Measurements from ENCODE around the gene ZNF17.

ZNF17 gene

DNA sequence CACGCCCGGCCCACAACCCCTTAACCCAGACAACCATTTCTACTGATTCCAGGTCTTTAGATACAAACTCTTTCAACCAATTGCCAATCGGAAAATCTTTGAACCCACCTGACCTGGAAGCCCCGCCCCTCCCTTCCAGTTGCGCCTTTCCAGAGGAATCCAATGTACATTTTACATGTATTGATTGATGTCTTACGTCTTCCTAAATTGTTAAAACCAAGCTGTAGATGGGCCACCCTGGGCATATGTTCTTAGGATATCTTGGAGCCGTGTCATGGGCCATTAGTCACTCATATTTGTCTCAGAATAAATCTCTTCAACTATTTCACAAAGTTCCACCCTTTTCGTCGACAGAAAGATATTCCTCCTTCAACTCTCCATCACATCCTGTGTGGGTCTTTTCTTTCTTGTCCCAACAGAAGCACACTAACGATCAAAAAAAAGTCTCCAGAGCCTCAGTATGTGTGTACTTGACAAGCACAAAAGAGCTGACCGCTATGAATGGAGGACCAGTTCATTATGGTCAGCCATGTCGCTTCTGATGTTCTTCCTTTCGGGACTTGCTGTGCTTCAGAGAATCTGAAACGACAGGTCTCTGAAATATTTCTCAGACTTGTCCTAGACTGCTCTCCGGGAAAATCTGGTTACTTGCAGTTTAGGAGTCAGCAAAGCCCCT is 23.6 kb downstream of the ZNF17 start:
- no peak for DNase-seq

DNA sequence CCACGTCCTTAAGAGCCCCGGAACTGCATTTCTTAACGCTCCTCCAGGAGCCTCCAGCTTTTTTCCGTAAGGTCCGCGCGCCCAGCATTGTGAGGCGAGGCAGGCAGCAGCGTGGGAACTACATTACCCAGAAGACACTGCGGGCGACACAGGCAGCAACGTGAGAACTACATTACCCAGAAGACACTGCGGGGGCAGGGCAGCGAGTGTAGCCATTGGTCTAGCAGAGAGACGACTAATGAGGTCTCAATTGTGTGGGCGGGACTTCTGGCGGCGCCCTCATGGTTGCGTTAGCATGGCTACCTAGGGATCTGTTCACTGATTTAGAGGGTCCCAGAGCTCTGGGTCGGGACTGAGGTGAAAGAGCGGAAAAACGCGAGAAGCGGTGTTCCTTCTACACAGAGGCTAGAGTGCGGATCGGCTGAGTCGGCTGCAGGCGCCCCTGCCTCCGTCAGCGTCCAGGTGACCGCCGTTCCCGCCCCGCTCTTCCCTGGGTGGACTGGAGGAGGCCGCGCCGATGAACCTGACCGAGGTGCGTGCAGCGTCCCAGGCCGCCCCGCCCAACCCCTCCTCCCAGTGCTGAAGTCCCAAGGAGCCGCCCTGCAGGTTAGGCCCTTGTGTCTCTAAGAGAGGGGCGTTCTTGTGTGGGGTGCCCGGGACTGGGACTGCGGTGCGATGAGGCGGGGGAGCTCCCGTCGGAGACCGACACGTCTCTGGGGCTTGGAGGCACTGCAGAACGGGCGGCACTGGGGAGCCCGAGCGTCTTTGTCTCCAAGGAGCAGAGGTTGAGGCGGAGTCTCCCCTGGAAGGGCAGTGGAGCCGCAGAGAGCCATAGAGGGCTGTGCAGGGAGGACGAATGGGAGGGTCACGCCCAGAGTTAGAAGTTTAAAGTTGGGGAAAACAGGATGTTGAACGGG is 24.4 kb downstream of the ZNF17 start, which contains the start of gene ZNF749:
Gene ZNF749 (plus strand): TSS at position 264 of the 917 bp plus-strand sequence. CDS start 254 bp downstream, at position 518.
- peak; percentile 96 for DNase-seq

DNA sequence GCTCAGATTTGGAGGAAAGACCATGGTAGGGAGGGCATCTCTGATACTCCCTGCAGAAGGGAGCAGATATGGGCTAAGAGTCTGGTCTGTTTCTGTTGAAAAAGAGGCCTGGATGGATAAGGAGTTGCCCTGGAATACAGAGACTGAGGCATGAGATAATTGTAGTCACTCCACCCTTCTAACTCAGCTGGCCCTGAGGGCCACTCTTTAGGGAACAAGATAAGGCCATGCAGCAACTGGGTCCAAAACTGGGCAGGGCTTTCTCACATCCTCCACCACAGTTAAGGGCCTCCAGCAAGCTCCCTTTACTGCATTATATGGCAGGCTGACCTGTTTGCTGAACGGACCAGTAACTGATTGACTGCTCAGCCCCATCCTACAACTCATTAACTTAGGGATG is 25.5 kb downstream of the ZNF17 start:
- no peak for DNase-seq

DNA sequence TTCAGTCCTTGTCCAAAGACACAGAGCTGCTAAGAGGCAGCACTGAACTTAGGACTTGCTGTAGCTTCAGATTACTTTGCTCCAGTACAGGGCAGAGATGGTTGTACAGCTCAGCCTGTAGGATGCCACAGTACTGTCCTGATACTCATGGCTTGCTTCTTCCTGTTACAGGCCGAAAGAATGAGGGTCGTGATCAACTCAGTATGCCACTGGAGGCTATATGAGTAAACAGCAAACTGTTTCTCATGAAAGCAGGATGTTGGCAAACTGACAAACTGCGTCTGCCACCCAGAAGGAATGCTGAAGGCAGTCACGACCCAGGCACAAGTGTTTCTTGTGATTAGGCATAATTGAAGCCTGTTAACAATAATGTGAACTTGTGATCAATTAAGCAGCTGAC is 27.0 kb downstream of the ZNF17 start:
- DNase-seq, result no peak

DNA sequence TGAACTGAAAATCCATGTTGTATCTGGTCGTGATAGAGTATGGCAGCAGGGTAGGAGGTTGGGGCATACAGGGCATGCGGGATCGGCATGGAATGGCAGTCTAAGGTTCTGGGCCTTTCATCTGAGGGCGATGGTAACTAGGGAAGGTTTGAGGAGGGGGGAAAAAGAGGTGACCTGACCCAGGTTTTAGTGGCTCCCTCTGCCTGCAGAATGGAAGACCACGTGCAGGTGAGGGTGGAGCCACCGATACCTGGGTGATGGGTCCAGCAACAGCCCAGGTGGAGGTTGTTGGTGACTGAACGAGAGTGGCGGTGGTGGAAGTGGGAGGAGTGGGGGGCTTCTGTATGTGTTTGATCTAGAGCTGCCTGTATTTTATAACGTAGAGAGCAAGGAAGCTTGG is 28.0 kb downstream of the ZNF17 start:
- DNase-seq, result no peak

DNA sequence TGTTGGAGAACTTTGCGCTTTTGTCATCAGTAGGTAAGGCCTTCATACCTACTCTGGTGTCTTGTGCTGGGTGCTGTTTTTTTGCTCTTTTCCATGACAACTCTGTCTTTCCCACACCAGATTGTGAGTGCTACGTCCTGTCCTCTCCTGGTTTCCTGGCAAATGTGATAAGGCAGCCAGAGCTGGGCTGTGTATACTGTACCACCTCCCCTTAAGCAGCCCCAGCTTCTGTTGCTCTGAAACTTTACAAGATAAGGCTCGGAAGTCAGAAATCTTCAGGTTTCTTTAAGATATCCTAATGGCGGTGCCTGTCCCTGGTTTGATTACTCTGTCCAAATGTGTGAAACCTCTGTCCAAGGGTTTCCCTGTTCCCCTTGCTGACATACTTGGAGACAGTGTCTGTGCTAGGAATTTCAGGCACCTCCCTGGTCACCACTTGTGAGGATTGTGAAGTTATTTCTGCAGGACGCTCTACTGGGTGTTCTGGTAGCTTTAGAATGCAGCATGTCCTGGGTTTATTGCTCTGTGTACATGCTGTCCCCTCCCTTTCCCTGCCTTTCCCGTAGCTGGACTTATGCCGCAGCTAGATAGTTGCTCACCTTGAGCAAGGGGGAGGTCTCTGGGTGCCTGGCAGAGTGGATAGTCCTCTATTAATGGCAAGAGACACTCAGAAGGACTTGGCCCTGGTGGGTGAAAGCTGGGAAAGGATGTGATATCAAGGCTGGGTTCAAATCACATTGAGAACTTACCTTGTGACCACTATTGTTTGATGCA is 31.2 kb downstream of the ZNF17 start:
- DNase-seq, result no peak

DNA sequence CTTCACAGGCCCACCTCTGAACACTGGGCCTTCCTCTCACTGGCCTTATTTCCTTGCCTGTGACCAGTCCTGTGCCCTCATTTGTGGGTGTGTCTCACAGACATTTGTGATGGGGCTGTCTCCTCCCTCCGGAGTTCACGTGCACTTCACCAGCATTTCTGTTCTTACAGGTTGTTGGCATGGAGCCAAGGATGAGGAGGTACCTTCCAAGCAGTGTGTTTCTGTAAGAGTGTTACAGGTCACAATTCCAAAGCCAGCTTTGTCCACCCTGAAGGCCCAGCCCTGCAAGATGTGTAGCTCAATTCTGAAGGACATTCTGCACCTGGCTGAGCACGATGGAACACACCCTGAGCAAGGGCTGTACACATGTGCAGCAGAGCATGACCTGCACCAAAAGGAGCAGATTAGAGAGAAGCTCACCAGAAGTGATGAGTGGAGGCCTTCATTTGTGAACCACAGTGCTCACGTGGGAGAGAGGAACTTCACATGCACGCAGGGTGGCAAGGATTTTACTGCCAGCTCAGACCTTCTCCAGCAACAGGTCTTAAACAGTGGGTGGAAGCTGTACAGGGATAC is 32.2 kb downstream of the ZNF17 start:
- no peak for DNase-seq

DNA sequence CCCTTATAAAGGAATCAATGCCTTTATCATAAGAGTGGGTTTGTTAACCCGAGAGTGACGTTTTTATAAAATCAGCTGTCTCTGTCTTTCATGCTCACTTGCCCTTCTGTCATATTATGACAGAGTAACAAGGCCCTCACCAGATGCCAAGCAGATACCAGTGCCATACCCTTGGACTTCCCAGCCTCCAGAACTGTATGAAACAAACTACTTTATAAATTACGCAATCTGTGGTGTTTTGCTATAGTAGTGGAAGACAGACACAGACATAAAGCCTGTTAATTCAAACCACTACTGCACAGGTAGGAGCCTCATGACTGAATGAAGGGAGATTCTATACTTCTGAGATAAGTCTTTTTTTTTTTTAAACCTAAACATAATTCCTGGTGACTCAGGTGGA is 41.3 kb downstream of the ZNF17 start:
- no peak for DNase-seq

DNA sequence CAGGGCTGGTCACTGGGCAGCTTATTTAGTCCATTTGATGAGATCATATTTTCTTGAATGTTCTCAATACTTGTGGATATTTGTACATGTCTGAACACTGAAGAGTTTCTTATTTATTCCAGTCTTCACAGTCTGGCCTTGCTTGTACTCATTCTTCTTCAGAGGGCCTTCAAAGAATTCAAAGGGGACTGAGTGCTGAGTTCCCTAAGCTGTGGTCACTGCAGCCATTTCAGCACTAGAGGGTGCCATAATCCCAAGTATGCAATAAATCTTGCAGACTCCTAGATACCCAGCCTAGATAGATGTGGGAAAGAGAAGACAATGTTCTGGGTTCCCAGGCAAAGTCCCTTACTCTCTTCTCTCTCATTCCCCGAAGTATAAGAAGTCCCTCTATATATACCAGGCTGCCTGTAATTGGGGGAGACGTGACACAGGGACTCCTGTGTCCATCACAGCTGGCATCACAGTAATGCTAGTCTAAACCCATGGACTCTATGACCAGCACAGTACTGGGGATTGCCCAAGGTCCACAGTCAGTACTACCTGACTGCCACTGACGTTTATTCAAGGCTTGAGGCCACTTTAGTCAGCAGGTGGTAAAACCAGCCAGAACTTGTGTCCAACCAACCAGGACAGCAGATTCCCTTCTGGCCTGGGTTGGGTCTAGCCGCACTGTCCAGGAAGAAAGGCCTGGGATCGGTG is 54.9 kb downstream of the ZNF17 start:
- DNase-seq, result no peak

DNA sequence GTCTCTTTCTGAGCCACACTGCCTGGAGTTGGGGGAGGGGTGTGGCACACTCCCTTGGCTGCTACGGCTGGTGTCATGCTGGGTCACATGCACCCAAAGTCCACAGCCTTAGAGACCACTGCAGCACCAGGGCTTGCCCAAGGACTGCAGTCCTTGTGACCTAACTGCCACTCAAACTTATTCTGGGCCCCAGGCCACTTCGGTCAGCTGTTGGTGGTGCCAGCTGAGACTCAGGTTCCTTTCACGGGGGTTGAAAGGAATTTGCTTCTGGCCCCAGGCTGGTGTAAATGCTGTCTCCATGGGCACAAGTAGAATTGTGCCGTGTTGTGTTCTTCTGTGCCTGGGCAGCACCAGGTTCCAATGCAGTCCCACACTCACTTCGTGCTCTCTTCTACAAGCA is 55.5 kb downstream of the ZNF17 start:
- no peak for DNase-seq

All from amniotic stem cell (primary cell).